GM18508 (cell line): ENCODE measurements around the gene PPP2R5C.

ENCODE experiments used
- ATAC-seq: cut with Tn5 transposase; IDR thresholded peaks from one replicate; pipeline ENCODE4 v1.9.1; 2021; ENCODE audit warnings: moderate number of reproducible peaks; ENCODE audit not compliant: insufficient read depth, unreplicated experiment

The PPP2R5C gene

DNA sequence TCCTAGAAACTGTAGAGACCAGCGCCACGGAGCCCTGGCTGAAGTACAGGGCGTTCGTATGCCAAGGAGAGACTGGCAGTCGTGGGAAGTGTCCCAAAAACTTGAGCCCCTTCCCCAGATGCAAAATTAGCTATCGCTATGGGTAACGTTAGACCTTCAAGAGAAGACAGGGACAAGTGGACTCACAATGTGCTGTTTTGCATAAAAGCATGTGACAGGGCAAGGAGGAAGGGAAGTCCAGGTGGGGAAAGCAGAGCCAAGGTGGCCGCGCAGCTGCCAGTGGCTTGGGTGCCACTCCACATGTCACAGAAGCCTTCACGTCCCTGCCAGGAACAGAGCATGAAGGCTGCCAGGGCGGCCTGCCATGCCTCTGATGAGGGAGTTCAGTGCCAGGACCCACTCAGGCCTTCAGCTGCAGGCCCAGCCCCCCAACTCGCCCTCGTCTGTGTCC is 141.6 kb downstream of the PPP2R5C start:
- ATAC-seq = no peak

DNA sequence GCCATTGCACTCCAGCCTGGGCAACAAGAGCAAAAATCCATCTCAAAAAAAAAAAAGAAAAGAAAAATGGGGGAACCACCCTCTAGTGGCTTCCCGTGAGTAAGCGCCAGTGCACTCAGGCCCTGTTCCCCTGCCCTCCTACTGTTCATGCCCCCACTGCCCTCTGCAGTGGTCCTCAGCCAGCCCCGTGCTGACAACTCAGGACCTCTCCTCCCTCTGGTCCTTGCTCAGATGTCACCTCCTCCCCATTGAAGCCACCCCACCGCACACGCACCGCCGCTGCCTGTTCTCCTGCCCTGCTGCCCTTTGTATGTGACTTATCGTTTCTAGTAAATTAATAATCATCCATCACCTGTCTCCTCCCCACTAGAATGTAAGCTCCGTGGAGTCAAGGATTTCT is 144.1 kb downstream of the PPP2R5C start:
- no peak for ATAC-seq

DNA sequence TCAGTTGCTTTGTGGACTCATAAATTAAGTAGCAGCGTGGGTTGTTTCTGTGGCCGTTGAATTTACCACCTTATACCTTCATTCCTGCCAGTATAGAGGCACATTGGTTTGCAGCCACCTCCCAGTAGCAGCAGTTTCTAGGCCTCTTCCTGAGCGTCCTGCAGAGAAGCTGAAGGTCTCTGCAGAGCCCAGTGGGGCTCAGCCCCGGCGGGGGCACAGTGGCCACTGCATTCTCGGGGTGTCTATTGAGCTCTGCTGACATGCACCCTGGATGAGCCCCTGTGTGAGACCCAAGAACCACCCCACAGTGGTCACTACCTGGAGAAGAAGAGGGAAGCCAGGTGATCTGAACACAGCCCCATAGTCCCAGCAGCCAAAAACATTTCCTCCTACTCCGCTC is 145.1 kb downstream of the PPP2R5C start:
- no peak for ATAC-seq

DNA sequence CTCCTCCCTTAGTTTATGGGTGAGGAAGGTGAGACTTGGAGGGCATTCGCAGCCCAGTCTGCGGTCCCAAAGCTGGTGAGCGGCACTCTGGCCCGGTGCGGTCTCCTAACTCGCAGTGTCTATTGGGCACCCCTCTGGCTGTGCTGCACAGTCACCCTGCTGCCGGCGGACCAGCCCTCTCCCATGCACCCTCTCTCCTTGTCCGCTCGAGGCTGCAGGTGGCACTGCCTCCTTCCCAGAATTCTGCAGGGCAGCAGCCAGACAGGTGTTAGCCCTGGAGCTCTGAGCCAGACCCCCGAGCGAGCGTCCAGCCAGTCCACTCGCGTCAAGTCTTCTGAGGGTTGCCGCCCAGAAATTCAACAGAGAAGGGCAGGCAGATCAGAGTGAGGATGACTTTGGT is 146.1 kb downstream of the PPP2R5C start:
- no peak for ATAC-seq

DNA sequence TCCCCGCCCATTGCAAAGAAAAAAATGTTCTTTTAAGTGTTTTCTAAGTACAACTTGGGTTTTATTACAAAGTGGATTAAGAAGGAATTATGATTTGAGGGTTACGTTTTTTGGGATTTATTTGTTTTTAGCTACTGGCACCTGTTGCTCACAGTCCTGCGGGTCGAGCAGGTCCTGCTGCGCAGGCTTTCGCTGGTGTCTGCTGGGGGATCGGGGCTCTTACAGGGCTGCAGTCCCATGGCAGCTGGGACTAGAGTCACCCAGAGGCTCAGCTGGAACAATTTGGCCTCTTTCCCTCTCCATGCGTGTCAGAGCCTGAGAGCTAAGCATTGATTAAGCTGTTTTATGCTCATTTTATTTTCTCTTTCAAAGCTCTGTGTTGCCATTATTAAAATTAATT is 147.3 kb downstream of the PPP2R5C start:
- no peak for ATAC-seq

DNA sequence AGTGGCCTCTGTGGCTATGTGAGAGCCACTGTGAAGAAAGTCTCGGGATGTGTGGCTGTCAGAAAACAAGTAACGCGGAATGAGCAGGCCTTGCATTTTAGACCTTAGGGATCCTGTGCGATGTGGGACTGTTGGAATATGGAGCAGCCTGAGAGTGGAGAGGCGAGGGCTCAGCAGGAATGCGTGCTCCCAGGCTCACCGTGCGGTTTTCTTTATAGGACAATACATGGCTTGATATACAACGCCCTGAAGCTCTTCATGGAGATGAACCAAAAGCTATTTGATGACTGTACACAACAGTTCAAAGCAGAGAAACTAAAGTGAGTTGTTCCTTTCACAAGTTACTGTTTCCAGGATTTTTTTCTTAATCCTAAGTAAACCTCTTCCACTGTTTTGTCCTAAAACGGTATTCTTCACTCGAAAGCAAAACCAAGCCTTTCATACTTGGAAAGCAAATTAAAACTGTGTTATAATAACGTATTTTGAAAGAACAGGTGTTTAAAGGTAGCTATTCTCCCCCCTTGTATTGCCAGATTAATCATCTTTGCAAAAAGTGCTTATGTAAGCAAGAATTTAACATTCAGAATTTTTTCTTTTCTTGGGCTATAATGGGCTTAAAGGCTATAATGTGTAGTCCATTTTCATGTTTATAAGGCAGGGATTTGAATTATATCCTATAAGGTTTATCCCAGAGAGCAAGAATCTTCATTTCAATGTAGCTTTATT is 148.0 kb downstream of the PPP2R5C start:
- no peak for ATAC-seq

DNA sequence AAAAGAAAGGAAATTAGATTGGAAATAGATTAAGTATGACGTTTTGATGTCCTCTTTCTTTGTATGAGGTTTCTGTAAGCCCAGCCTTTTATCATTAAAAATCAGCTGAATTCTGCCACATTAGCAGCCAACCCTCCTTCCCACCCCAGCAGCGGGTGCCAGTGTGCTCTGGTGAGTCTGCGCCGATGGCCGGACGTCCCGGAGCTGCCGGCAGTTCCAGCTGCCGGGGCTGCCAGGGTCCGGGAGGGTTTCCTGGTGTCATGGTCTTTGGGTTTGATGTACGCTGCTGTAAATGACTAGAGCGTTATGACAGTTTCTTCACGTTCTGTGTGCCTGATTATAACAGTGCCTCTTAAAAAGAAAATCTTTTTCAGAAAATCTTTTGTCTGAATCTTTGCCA is 151.3 kb downstream of the PPP2R5C start:
- ATAC-seq = no peak

DNA sequence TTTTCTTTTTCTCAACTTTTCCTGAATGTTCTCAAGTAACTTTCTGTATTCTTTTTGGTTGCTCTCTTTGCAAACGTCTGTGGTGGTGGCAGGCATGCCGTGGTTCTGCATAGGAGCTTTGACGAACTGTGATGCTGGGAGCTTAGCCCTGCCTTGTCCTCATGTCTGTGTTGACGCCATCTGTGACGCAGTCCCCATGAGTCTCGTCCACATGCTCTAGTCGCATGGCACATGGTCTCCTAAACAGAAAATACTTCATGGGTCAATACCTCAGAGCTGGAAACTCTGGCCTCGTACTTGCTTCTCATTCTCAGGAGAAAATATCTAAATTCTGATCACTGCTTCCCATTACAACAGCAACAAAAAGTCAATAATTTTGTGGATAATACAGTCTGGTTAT is 152.6 kb downstream of the PPP2R5C start:
- no peak for ATAC-seq

DNA sequence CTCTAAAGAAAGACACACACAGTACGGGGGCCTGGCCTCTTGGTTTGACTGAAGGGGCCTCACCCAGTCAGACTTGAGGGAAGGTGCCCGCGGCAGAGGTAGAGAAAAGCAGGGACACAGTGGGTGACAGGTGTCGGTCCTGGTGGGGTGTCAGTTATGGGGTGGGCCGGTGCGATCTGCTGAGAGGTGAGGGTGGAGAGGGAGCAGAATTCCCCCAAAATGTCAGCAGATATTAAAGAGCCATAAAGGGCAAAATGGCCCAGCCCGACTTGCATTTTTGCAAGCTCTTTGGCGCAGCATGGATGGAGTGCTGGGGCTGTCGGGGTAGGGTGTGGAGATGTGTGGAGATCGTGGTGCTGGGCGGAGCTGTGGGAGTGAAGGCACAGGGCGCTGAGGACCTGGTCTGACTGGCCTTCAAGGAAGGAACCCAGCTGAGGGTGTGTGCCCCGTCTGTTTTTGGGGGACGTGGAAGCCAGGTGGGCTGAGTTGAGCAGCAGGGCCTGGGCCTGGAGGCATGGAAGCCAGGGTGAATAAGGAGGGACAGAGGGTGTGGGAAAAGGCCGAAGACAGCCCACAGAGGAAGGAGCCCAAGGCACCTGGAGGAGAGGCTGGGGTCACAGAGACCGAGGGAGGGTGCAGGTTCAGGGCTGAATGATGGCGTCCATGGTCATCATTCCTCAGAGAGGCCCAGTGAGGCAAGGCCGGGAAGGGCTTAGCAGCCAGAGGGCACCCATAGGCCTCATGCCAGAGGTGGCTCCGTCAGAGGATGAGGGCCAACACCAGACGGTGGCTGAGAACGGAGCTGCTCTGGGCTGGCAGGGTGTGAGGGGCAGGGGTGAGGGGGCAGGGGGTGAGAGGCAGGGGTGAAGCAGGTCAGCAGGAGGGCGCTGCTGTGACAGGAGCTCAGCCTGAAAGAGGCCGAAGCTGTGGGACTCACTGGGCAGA is 154.6 kb downstream of the PPP2R5C start:
- ATAC-seq = no peak

DNA sequence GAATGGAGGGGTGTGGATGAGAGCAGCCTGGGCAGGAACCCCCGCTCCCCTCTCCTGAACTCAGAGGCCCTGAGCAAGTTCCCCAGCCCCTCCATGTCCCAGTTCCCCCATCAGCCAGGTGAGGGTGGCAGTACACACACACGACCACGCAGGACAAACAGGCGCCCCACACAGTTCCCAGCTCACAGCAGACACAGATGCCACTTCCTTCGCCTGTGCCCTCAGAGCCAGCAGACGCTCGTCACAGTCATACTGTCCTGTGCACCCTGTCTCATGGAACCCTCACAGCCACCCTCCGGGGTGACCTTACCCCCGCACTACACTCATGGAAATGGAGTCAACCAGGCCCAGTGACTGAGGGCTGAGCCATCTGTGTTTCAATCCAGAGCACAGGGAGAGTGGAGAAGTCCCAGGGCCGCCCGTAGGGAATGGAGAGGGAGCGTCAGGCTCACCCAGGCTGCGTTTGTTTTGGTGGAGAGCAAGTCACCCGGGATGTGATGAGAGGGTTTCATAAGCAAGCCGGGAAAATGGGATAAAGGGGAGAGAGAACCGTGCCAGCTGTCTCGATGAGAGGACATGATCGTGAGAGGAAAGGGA is 155.4 kb downstream of the PPP2R5C start:
- no peak for ATAC-seq

DNA sequence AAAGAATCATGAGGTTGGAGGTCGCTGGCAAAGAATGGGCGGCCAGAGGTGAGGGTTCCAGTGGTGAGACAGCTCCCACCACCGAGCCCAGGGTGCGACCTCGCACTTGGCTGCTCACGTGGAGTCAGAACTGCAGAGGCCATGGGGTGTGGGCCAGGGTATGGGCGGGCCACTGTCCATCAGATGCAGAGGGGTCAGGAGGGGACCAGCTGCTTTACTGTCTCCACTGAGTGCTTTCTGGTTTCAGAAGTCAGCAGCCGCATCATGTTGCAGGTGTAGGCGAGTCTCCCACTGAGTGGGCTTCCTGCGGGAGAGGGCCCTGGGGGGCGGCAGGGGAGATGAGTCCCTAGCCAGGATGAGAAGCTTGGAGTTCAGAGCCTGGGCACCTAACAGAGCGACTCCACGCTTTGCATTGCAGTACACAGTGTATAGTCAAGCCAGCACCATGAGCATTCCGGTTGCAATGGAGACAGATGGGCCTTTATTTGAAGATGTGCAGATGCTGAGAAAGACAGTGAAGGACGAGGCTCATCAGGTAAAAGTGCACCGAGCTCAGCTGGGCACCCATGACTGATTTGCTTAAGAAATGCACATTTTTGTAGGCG is 156.0 kb downstream of the PPP2R5C start:
- ATAC-seq = no peak

DNA sequence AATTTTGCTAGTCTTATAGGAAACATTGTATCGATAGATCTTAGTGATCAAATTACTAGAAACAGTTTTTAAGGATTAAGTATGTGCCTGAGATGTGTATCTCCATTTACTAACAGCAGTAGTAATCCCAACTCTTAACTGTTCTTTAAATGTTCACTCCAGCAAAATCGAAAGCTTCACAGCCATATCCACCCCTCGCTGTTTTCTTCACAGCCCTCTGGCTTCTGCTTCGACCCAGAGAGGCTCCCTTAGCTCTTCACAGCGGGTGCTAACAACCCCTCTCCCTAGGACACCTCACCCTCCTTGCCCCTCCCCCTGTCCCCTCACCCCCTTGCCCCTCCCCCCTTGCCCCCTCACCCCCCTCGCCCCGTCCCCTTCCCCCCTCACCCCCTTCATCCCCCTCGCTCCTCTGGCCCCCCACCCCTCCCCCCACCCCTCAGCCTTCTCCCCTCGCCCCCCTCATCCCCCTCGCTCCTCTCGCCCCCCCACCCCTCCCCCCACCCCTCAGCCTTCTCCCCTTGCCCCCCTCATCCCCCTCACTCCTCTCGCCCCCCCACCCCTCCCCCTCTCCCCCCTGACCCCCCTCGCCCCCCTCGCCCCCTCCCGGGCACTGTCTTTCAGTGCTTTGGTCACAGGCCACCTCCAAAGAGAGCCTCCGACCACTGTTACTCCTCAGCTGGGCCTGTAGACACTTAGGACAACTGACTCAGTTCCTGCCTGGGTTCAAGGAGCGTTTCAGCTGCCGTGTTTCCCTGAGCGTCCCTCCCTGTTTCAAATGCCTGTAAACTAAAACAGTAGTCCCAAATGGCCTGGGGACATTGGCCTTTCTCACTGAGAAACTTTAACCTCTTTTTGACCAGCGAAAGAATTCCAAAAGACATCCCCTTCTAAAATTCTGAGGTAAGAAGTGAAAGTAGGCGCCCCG is 156.8 kb downstream of the PPP2R5C start:
- no peak for ATAC-seq

DNA sequence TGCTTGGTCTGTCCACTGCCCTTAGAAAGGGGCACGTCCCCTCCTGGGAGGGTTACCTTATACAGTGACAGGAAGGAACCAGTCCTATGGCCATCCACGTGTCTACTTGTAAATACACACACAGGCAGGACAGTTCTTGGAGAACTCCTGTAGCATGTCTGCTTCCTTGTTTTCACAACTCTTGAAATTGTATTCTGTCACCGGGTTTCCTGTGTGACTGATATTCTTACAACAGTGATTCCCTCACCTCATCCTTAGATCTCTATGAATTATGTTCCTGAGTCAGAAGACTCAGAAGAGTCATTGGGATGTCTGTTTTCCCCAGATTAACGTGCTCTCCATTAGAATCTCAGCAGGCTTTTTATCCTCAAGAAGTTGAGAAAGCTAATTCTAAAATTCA is 158.8 kb downstream of the PPP2R5C start:
- ATAC-seq = no peak

DNA sequence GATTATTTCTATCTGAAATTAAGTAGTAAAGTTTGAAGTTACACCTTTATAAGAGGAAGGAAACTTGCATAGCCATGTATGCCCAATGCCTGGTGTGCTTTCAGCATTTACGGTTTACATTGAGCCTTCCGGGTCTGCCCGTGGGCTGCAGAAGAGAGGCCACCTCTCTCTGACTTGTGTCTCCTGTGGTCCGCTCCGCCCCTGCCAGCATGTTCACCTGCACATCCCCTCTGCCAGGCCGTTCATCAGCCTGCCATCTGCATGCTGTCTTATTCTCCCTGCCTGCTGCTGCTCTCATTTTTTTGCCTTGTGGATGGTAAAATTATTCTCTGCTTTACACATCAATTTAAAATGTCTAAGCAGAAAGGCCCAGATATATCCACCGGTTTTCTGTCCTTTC is 161.4 kb downstream of the PPP2R5C start:
- ATAC-seq = no peak

DNA sequence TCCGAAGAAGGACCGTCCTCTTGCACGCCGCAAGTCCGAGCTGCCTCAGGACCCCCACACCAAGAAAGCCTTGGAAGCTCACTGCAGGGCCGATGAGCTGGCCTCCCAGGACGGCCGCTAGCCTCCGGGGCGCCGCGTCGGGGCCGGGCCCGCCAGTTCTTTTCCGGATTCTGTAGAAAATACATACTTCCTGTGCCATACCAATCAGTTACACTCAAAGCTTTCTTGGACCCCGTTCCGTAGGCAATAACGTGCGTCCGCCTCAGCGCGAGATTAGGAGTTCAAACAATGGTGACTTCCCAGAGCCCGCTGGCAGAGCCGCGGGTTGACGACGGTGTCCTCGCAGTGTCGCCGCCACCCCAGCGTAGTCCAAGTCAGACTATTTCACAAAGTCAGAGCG is 163.6 kb downstream of the PPP2R5C start:
- ATAC-seq = no peak

DNA sequence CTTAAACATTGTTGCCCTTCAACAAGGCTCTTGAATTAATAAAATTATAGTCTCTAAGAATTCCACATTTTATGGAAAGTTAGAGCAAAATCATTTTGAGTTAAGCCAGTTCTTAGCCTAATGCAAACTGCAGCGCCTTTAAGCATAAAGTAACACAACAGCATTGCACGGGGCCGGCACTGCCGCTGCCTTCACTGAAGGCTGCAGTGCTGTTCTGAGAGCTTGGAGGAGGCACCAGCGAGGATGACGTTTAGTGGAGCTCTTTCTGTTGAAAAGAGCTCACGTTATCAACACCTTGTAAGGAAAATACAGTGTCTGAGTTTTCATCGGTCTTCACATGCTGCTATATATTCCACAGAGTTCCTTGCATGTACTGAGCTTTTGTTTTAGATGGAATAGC is 164.6 kb downstream of the PPP2R5C start:
- ATAC-seq = no peak

DNA sequence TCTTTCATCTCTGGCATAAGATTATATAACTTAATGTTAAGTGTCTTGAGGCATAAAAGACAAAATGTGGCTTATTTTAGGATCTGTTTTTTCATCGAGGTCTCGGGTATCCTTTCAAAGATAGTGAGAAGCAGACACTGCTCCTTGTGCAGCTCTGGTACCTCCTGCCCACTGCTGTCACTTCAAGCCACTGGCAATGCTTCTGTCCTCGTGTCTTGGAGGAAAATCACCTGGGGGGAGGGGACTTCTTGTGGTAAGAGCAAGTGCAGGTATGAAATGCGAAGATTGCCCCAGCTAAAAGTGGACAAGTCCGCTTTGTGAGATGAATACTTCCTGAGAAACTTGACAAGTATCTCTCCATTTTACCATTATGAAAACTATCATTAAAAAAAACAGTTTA is 165.1 kb downstream of the PPP2R5C start:
- no peak for ATAC-seq

DNA sequence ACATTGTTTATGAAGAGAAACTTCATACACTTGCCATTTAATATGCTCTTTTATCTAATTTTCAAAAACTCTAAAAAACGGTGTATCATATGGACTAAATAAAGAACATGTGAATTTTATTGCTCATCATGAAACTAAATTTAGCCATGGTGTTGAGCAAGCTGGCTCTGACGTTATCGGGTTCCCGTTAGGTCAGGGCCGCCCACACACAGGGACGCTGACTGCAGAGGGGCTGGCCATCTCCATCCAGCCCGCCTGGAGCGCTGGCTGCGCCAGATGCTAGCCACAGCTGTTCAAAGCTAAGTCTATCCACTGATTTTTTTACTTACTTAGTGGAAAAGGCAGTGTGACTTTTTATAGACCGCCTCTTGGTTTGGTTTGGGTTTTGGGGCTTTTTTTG is 166.3 kb downstream of the PPP2R5C start:
- ATAC-seq = no peak

DNA sequence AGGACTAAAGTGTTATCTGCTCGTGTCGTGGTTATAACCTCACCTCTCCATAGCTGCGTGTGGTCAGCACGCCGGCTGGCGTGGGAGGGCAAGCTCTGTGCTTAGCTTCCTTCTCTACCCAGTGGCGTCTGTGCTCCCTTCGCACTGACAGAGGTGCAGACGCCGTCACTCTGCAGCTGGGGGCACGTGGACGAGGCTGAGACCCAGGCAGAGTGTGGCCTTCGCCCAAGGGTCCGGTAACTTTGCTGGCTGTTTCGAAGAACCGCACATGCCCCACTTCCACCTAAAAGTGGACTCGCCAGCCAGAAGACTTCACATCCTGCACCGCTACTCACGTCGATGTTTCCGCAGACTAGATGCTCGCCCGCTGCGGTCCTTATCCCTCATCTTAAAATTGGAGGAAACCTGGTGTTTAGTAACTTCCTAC is 166.9 kb downstream of the PPP2R5C start:
- no peak for ATAC-seq

DNA sequence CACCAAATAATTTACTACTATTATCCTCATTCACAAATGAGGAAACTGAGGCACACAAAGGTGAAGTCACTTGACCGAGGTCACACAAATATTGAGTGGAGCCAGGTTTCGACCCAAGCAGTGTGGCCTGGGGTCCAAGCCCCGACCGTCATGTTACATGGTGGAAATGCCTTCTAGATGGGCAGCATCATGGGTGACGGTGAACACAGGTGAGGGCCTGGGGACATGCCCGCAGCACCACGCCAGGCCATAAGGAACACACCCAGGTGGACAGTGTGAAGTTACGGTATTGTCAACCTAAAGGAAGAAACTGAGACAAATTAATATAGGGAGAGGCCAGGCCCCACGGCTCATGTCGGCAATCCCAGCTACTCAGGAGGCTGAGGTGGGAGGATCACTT is 167.6 kb downstream of the PPP2R5C start:
- no peak for ATAC-seq
